Esophagus (tissue), 2 donors: Measurements from ENCODE around the gene SURF2. TPM values are rescaled to one million over a fixed set of nuclear protein-coding genes. Genes with fewer than 3 reads are reported as not detected.

Experiments used
- H3K27ac ChIP-seq, 2 donors: one replicate each; pipeline ENCODE4 v1.5.1; 2013; ENCODE audit warnings: low read depth in 2 of 2, mild to moderate bottlenecking in 2 of 2, inconsistent platforms in 1 of 2, low read length in 1 of 2, moderate library complexity in 1 of 2
- H3K27me3 ChIP-seq, 2 donors: one replicate each; pipeline ENCODE4 v1.6.1; 2013; ENCODE audit warnings: low read length in 2 of 2, control low read depth in 1 of 2, mild to moderate bottlenecking in 1 of 2; ENCODE audit not compliant: insufficient read depth in 2 of 2, control insufficient read depth in 1 of 2
- H3K36me3 ChIP-seq, 2 donors: one replicate each; pipeline ENCODE4 v1.6.1; 2013; ENCODE audit warnings: low read length in 1 of 2; ENCODE audit not compliant: control insufficient read depth in 2 of 2, insufficient read depth in 2 of 2
- H3K4me1 ChIP-seq, 2 donors: one replicate each; pipeline ENCODE4 v1.6.1; 2013; ENCODE audit warnings: low read length in 1 of 2; ENCODE audit not compliant: control insufficient read depth in 2 of 2, insufficient read depth in 2 of 2
- H3K4me3 ChIP-seq, 2 donors: one replicate each; pipeline ENCODE4 v1.5.1; 2013; ENCODE audit warnings: low read length in 2 of 2, mild to moderate bottlenecking in 2 of 2, low read depth in 1 of 2, moderate library complexity in 1 of 2
- H3K9me3 ChIP-seq, 2 donors: one replicate each; pipeline ENCODE4 v1.6.1; 2013; ENCODE audit warnings: mild to moderate bottlenecking in 2 of 2, low read depth in 1 of 2, low read length in 1 of 2, moderate library complexity in 1 of 2; ENCODE audit not compliant: control insufficient read depth in 2 of 2, insufficient read depth in 1 of 2
- WGBS, 2 donors: extraction: QIAGEN DNeasy Blood & Tissue Kit; methylation state at CpG; one replicate each; pipeline ENCODE4 v1.1.7; 2013; 5-methylcytosine and 5-hydroxymethylcytosine counted together
- polyA plus RNA-seq, 2 donors: library from polyadenylated mRNA; stranded (reverse); fragments of 200-250 nt; gene quantifications; one replicate each; pipeline ENCODE4 v1.2.3, GENCODE V29; 2013
- donor health status: healthy with polysubstance abuse.
- donor health status: Bipolar disorder and iron deficiency.

SURF2 gene
- polyA plus RNA-seq, 2 donors: 32.9 to 36.4 TPM

- Histone ChIP-seq H3K36me3 (peaks cover 5 to 29% of the 10 kb centered on the region in 2 donors), H3K4me3 (no peak overlapping the region), H3K4me1 (peaks cover 0 to 4% of the 10 kb centered on the region in 2 donors), H3K27me3 (no peaks in the 10 kb centered on the region), H3K9me3 (no peaks in the 10 kb centered on the region), H3K27ac (no peak overlapping the region)
- 71 to 85% methylated on average over 6 of the region's 6 CpGs for WGBS, 2 donors
Measured at GRCh38 chr9:133401588-133401987, 45.2 kb downstream of the SURF2 start.

- no peak overlapping the region for H3K4me3 ChIP-seq
- no peaks in the 10 kb centered on the region for H3K27me3 ChIP-seq
- H3K9me3 ChIP-seq: no peaks in the 10 kb centered on the region
- H3K27ac ChIP-seq: no peak overlapping the region
- H3K4me1 ChIP-seq: peaks cover 0 to 8% of the 10 kb centered on the region in 2 donors
- H3K36me3 ChIP-seq: peaks cover 5 to 38% of the 10 kb centered on the region in 2 donors
- WGBS, 2 donors: 73 to 75% methylated on average over 7 of the region's 7 CpGs
Measured at GRCh38 chr9:133402689-133403088, 46.3 kb downstream of the SURF2 start.

- Histone ChIP-seq H3K4me3 (no peak overlapping the region), H3K9me3 (no peaks in the 10 kb centered on the region), H3K36me3 (peaks cover 5 to 41% of the 10 kb centered on the region in 2 donors), H3K4me1 (peaks cover 0 to 8% of the 10 kb centered on the region in 2 donors), H3K27ac (no peak overlapping the region), H3K27me3 (no peaks in the 10 kb centered on the region)
- WGBS, 2 donors: 62 to 69% methylated on average over 14 to 16 of the region's 16 CpGs
Measured at GRCh38 chr9:133403766-133404453, 47.6 kb downstream of the SURF2 start.

- no peak overlapping the region for H3K4me3 ChIP-seq
- WGBS, 2 donors: 86% methylated on average over 12 of the region's 12 CpGs
- no peaks in the 10 kb centered on the region for H3K27me3 ChIP-seq
- peaks cover 0 to 8% of the 10 kb centered on the region in 2 donors for H3K4me1 ChIP-seq
- H3K27ac ChIP-seq: no peak overlapping the region
- H3K36me3 ChIP-seq: peaks cover 5 to 41% of the 10 kb centered on the region in 2 donors
- no peaks in the 10 kb centered on the region for H3K9me3 ChIP-seq
Measured at GRCh38 chr9:133404454-133405002, 48.2 kb downstream of the SURF2 start.

- peaks cover 10 to 46% of the 10 kb centered on the region in 2 donors for H3K36me3 ChIP-seq
- H3K9me3 ChIP-seq: no peaks in the 10 kb centered on the region
- H3K4me3 ChIP-seq: no peak overlapping the region
- H3K27me3 ChIP-seq: no peaks in the 10 kb centered on the region
- 78% methylated on average over 19 of the region's 19 CpGs for WGBS, 2 donors
- H3K4me1 ChIP-seq: peaks cover 0 to 5% of the 10 kb centered on the region in 2 donors
- H3K27ac ChIP-seq: no peak overlapping the region
Measured at GRCh38 chr9:133405508-133406438, 49.4 kb downstream of the SURF2 start.

GRCh38 chr9:133406480-133407307 lies 50.3 kb downstream of the SURF2 start:
- WGBS, 2 donors: 53 to 56% methylated on average over 24 of the region's 24 CpGs
- no peak overlapping the region for H3K4me3 ChIP-seq
- H3K9me3 ChIP-seq: no peaks in the 10 kb centered on the region
- H3K36me3 ChIP-seq: peaks cover 14 to 51% of the 10 kb centered on the region in 2 donors
- peaks cover 0 to 5% of the 10 kb centered on the region in 2 donors for H3K4me1 ChIP-seq
- H3K27me3 ChIP-seq: no peaks in the 10 kb centered on the region
- H3K27ac ChIP-seq: no peak overlapping the region

GRCh38 chr9:133408042-133408441 lies 51.7 kb downstream of the SURF2 start:
- Histone ChIP-seq H3K9me3 (no peaks in the 10 kb centered on the region), H3K27me3 (no peaks in the 10 kb centered on the region), H3K4me1 (peaks cover 0 to 5% of the 10 kb centered on the region in 2 donors), H3K4me3 (no peak overlapping the region), H3K27ac (no peak overlapping the region), H3K36me3 (peaks cover 14 to 57% of the 10 kb centered on the region in 2 donors)
- WGBS, 2 donors: 89 to 90% methylated on average over 1 of the region's 1 CpG
